Epidermal melanocyte (primary cell): ENCODE measurements around the gene ARMC8.

Source experiments
- DNase-seq: peaks from one replicate; pipeline ENCODE4 v3.0.0; 2011; ENCODE audit warnings: low spot score; ENCODE audit not compliant: insufficient read length

The ARMC8 gene

DNA sequence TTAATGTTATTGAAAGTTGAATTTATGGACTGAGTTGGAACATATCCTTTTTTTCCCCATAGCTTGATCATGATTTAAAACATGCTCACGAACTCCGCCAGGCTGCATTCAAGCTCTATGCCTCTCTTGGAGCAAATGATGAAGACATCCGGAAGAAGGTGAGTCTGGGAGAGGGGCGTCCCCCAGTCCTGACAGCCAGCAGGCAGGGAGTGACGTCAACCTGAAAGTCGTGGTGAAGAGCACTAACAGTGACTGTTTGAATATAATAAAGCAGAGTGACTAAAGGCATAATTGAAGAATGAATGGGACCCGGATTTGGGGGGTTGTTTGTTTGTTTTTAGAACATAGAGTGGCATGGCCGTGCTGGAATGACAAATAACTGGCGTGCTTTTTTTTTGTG is 57.9 kb downstream of the ARMC8 start:
- no peak for DNase-seq

- DNase-seq: no peak
Observed at GRCh38 chr3:138249636-138250035, 62.5 kb downstream of the ARMC8 start.

DNA sequence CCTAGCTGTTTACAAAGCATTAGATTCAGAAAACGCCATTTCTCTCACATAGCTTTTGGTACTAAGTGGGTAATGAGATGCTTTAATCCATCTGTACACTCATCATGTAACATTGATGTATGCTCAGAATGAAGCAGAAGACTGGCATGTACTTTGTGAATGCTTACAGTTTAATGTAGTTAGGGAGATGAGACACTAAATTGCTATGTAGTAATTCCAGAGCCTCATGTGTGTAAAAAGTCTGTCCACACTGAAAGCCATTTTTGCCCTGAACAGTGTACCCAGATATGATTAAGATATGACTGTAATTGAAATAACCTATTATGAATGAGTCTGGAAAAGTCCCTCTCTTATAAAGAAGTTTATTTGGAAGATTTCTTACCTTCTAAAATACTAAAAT is 66.5 kb downstream of the ARMC8 start:
- no peak for DNase-seq

DNA sequence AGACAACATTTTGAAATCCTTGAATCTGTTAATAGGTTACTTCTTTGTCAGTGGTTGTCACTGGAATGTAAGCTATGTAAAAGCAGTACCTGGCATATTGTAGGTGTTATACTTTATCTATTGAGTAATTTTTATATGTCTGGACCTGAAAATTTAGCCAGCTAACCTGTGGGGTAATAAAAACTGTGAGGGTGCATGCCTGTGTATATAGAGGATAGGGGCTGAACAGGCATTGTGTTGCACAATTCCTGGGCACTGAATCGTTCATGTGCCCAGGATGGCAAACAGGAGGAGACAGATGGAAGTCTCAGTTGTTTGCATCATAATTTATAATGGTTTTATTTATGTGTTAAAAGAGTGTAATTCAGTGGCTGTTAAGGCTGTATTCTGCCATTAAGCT is 67.1 kb downstream of the ARMC8 start:
- DNase-seq: no peak

DNA sequence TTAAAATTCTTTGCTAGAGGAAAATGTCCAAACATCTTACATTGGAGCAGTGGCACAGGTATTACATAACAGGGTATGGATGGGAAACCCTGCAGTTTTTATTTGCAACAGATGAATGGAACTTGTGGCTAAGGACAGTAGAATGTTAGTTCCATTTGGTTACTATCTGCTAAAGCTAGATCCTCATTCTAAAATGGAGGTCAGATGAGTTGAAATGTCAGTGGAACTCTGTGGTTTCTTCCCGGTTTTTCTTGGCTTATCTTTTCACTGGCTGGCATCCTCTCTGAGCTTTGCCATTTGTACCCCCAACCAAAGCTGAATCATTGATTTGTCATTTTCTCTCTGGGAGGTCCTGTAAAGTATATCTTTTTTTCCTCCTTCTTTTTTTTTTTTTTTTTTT is 68.9 kb downstream of the ARMC8 start:
- DNase-seq: no peak

GRCh38 chr3:138257986-138258385 is 70.9 kb downstream of the ARMC8 start:
- DNase-seq: no peak

DNA sequence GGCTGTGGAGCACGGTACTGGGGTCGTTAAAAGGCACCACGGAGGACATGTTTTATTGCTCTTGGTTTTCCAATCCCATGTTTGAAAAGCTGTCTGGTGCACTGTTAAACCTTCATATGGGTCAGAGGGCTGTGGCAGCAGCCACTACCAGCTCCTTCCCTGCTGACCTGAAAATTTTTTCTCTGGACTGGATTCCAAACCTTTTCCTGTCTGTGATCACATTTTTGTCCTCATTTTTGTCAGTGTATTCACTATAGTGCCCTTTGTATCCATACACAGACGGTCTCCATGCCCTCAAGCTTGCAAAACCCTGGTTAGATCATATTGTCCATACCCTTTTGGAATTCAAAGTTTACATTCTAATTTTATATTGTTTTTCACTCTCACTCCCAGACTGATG is 72.0 kb downstream of the ARMC8 start:
- no peak for DNase-seq

- DNase-seq: no peak
Observed at GRCh38 chr3:138260611-138261010, 73.5 kb downstream of the ARMC8 start.

DNA sequence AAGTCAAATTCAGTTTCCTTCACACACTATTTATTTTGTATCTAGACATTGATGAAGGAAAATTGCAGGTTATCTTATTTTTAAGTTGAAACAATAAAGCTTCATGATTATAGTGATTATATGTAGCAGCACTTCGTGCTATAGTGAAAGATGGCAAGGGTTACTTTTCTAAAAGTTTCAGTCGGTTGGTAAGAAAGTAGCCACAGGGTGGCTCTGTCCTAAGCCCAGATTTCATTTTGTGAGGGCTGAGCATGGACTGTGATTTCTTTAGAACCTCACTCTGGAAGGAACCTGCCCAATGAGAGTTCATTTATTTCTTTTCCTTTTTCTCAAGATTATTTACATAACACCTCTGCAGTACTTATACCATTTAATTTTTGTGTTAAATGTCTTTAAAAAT is 76.0 kb downstream of the ARMC8 start:
- no peak for DNase-seq

DNA sequence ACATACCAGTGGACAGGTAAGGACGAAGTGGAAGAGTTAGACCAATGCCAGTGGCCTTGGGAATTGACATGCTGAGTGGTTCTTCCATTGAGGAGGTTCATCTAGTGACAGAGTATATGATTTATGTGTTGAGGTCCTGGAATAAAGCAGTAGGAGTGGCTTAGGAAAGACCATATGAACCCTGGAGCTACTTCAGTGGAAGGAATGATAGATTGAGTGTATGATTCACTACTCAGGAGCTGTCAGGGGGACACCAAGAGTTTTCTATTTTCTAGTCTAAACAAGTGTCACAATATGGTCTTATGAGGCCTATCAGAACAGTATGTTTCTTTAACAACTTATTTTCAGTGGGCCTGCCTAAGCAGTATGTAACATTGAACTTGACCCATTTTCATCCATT is 78.6 kb downstream of the ARMC8 start:
- no peak for DNase-seq

- DNase-seq: no peak
Observed at GRCh38 chr3:138267083-138267482, 80.0 kb downstream of the ARMC8 start.

- no peak for DNase-seq
Observed at GRCh38 chr3:138270245-138270644, 83.1 kb downstream of the ARMC8 start.

- DNase-seq: no peak
Observed at GRCh38 chr3:138271189-138271794, 84.2 kb downstream of the ARMC8 start.

GRCh38 chr3:138281561-138281960 is 94.5 kb downstream of the ARMC8 start:
- DNase-seq: no peak

- DNase-seq: no peak
Observed at GRCh38 chr3:138282836-138283235, 95.7 kb downstream of the ARMC8 start.

- DNase-seq: no peak
Observed at GRCh38 chr3:138284079-138284478, 97.0 kb downstream of the ARMC8 start.

DNA sequence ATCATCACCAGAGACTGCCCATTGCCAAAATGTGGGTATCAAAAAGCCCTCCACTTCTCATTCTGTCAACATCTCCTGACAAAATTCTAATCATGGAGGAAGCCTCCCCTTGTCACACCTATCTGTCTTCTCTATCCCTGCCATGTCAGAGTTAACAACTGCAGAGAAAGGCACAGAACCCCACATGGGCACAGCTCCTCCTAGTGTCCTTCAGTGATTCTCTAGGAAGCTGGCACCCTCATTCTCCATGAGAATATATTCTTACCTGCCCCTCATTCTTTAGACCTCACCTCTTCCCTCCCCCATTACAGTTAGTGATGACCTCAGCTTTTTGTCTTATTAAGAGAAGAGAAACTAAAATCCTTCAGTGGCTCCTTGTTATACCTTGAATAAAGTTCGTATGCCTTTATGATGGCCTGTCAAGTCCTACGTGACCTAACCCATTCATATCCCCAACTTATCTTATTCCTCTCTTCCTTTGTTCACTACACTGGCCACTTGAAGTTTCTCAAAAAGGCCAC is 97.9 kb downstream of the ARMC8 start:
- DNase-seq: no peak

DNA sequence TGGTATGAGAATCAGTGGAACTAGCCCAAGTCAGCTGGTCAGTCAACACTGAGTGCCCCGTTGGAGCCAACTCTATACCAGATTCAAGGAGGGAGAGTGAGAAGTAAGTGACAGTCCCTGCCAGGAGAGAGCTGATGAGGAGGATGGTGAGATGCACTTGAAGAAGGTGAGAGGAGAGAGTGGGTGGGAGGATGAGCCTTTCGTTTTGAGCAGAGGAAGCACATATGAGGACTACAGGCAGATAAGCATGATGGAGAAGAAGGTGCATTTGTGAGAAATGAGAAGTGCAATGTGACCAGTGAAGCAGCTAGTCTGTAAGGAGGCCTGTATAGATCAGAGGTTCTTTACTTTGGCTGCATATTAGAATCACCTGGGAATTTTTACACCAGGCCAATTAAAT is 102.2 kb downstream of the ARMC8 start:
- DNase-seq: no peak

- no peak for DNase-seq
Observed at GRCh38 chr3:138289701-138290100, 102.6 kb downstream of the ARMC8 start.

DNA sequence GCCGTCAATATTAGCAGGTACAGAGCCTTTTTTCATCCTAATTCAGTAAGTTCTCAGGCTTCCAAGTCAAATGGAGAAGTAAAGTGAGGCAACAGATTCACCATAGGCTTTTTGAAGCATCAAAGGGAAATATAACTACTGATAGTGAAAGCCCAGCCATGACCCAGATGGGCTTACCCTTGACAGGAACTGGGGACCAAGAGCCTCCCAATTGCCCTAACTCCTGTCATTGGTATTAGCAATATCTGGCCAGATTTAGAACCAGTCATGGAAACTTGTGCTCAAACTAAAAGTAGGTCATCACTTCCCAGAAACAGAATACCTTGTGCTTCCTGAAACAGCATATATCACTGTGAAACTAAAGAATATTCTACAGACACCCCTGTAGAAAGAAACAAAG is 109.5 kb downstream of the ARMC8 start:
- no peak for DNase-seq

DNA sequence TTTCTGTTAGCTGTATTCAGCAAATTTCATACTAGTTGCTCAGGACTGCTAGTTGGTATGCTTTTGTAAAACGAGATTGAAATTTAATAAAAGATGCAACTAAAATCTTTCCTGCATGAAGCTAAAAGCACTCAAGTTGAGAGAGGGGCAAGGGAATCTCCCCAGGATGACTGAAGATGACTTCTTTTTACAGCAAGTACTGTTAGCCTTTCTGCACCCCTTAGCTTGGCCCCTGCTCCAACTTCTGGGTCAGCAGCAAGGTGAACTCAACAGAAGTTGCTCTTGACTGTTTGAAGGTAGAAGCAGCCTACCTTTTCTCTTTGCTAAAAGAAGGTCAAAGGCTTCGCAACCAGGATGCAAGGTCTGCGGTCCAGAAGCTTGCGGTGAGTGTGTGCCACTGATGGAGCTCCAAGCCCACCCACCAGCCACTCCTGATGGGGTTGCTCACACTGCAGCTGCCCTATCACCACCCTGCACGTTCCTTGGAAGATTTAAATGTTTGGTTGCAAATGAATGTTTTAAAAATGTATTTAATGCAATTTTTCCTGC is 110.0 kb downstream of the ARMC8 start:
- DNase-seq: no peak

DNA sequence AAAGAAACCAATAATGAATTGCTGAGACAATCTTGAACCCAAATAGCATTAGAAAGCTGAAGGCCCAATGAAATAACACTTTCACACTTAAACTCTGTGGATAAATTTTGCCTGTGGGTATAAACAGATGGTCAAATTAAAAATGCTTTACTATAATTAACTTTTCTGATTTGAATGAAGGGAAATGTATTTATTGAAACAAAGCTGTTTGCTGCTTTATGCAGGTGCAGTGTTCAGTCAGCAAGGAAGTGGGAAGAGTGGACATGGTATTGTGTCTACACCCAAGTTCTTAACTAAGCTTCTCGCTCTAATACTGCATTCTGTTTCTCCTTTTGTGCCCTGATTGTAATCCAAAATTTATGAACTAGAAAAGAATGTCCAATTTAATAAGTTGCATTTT is 110.8 kb downstream of the ARMC8 start:
- DNase-seq: no peak

DNA sequence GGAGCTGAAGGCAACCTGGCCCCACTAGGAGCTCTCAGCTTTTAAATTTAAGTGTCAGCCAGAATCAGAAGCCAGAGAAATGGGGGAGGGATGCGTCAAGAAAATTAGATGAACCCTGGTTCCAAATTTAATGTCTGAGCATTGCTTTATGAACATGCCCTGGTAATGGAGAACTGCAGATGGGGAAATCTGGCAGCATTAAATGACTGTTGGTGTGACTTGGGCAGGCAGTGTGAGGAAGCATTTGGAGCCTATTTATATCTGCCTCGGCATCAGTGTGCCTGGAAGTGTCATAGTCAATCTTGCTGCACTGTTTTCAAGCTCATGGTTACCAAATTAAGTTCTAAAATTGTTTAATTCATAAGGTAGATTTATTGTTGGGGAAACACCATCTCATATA is 113.5 kb downstream of the ARMC8 start:
- DNase-seq: no peak

- no peak for DNase-seq
Observed at GRCh38 chr3:138303474-138303873, 116.4 kb downstream of the ARMC8 start.
